ENCODE measurements around the gene MFSD6L.

GRCh38 chr17:8781776-8782175 lies 17.4 kb downstream of the MFSD6L start:
- no peak for TF ChIP-seq POLR2A (IDR thresholded peaks at IDR 0.05; ENCODE audit: low read length)
- no peak for TF ChIP-seq GATA1 (IDR thresholded peaks at IDR 0.05; ENCODE audit: low read depth, low read length)
